Ishikawa (cell line): ENCODE results near the gene MEF2A.

ENCODE experiments used
- CEBPB ChIP-seq: IDR thresholded peaks from 2 replicates; pipeline ENCODE4 v1.6.1; 2012
- CREB1 ChIP-seq: IDR thresholded peaks from 2 replicates; pipeline ENCODE4 v1.6.1; 2012; ENCODE audit warnings: low read depth
- EGR1 ChIP-seq: IDR thresholded peaks from 2 replicates; pipeline ENCODE4 v1.6.1; 2012
- EP300 ChIP-seq: IDR thresholded peaks from 2 replicates; pipeline ENCODE4 v1.6.1; 2012; ENCODE audit warnings: borderline replicate concordance
- FOXM1 ChIP-seq: IDR thresholded peaks from 2 replicates; pipeline ENCODE4 v1.6.1; 2012; ENCODE audit warnings: low read depth, borderline replicate concordance
- NFIC ChIP-seq: IDR thresholded peaks from 2 replicates; pipeline ENCODE4 v1.6.1; 2012
- RAD21 ChIP-seq: IDR thresholded peaks from 2 replicates; pipeline ENCODE4 v1.6.1; 2012; ENCODE audit warnings: low read depth
- TAF1 ChIP-seq: IDR thresholded peaks from 2 replicates; pipeline ENCODE4 v1.6.1; 2012; ENCODE audit warnings: low read depth, mild to moderate bottlenecking

DNA sequence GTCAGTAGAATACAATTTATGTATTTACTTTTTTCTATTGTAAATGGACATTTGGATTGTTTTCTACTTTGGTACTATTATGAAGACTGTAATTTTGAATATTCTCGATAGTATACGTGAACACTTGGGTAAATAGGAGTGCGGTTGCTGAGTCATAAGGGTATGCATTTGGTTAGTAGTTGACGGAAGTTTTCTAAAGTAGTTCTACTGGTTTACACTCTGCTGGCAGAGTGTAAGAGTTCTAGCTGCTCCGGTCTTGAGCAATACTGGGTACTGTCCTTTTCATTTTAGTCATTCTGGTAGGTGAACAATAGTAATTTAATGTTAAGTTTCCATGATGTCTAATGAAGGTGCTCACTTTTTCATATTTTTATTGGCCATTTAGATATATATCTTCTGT lies 70.0 kb downstream of the MEF2A start:
- TF ChIP-seq NFIC, result no peak
- TF ChIP-seq FOXM1, result no peak
- no peak for TF ChIP-seq TAF1
- TF ChIP-seq EP300, result no peak
- TF ChIP-seq CEBPB, result no peak
- no peak for TF ChIP-seq CREB1
- TF ChIP-seq RAD21, result no peak
- no peak for TF ChIP-seq EGR1
